B cell (primary cell): Measurements from ENCODE around the gene MORN4. TPM values are rescaled to one million over a fixed set of nuclear protein-coding genes. Genes with fewer than 3 reads are reported as not detected.
A peak's percentile ranks its signal among the peaks of the same experiment; 100 is the strongest.
"Not testable (repeated sequence)": the region's sequence is repeated elsewhere in the genome, so short reads cannot be mapped to it uniquely, and the experiment has no call there.

Source experiments
- ATAC-seq: fragments of 200-7000 bp; cut with Tn5 transposase; one replicate; pipeline ENCODE4 v1.10.0; 2021; ENCODE audit warnings: low read depth, mild to moderate bottlenecking, moderate number of reproducible peaks, moderate library complexity
- CTCF ChIA-PET: fragments of 350-600 bp; sonication (Branson Sonifier 250); formaldehyde crosslinking; loops from one replicate; lab custom pipeline; 2021; ENCODE audit warnings: antibody characterized with exemption, inconsistent platforms; lab: Charles Lee
- POLR2A ChIA-PET: fragments of 350-600 bp; sonication (Branson Sonifier 250); formaldehyde crosslinking; loops from one replicate; lab custom pipeline; 2021; ENCODE audit warnings: antibody characterized with exemption; lab: Charles Lee
- DNase-seq: peaks from one replicate; pipeline ENCODE4 v3.0.0; 2013
- H2AFZ ChIP-seq: 2 replicates; pipeline ENCODE4 v1.6.1; 2012; ENCODE audit warnings: mild to moderate bottlenecking, low read depth, low read length; ENCODE audit not compliant: insufficient read depth, poor library complexity, severe bottlenecking
- H3K27ac ChIP-seq, 2 donors: 1 replicate in 1 of 2; 2 replicates in 1 of 2; pipeline ENCODE4 v1.5.1; 2012 to 2013; ENCODE audit warnings: low read length in 2 of 2, mild to moderate bottlenecking in 2 of 2, moderate library complexity in 1 of 2
- H3K27me3 ChIP-seq, 4 experiments: fragments of 200-600 bp in 1 of 4; sonication (generic) in 1 of 4; replicated peaks in 1 of 4; 1 replicate in 2 of 4; 2 replicates in 2 of 4; pipeline versions ENCODE4 v1.6.1 to v1.7.0; 2013 to 2016; ENCODE audit warnings: low read length in 3 of 4, mild to moderate bottlenecking in 2 of 4, mixed read lengths in 1 of 4, moderate library complexity in 1 of 4; ENCODE audit not compliant: insufficient read depth in 4 of 4, control insufficient read depth in 3 of 4; ENCODE audit errors: control extremely low read depth in 1 of 4
- H3K36me3 ChIP-seq, 2 experiments: replicated peaks in 1 of 2; 1 replicate in 1 of 2; 2 replicates in 1 of 2; pipeline versions ENCODE4 v1.6.1 to v1.7.1; 2013; ENCODE audit warnings: low read length in 1 of 2; ENCODE audit not compliant: insufficient read depth in 2 of 2, control insufficient read depth in 1 of 2; ENCODE audit errors: control extremely low read depth in 1 of 2, extremely low read depth in 1 of 2
- H3K4me1 ChIP-seq, 2 donors: fragments of 200-600 bp in 1 of 2; sonication (generic) in 1 of 2; 1 replicate in 1 of 2; 2 replicates in 1 of 2; pipeline versions ENCODE4 v1.5.1 to v1.6.1; 2013 to 2017; ENCODE audit warnings: low read length in 2 of 2; ENCODE audit not compliant: control insufficient read depth in 2 of 2, insufficient read depth in 2 of 2
- H3K4me2 ChIP-seq: replicated peaks from 2 replicates; pipeline ENCODE3; 2012; ENCODE audit warnings: mild to moderate bottlenecking, low read depth, low read length; ENCODE audit not compliant: poor library complexity, severe bottlenecking
- H3K4me3 ChIP-seq, 5 experiments: fragments of 200-600 bp in 1 of 5; sonication (generic) in 1 of 5; 1 replicate in 3 of 5; 2 replicates in 2 of 5; pipeline versions ENCODE4 v1.5.1 to v1.7.0; 2011 to 2016; ENCODE audit warnings: low read length in 4 of 5, mild to moderate bottlenecking in 4 of 5, low read depth in 2 of 5, control low read depth in 1 of 5, moderate library complexity in 1 of 5; ENCODE audit not compliant: insufficient read depth in 1 of 5; ENCODE audit errors: control extremely low read depth in 1 of 5, extremely low read depth in 1 of 5
- H3K79me2 ChIP-seq: fragments of 200-600 bp; sonication (generic); one replicate; pipeline ENCODE4 v1.6.0; 2016; ENCODE audit warnings: low read length; ENCODE audit not compliant: control insufficient read depth, insufficient read depth
- H3K9ac ChIP-seq: fragments of 200-600 bp; sonication (generic); 2 replicates; pipeline ENCODE4 v1.6.1; 2017; ENCODE audit warnings: mild to moderate bottlenecking, low read length, moderate library complexity
- H3K9me3 ChIP-seq, 3 donors: one replicate each; pipeline versions ENCODE4 v1.6.1 to v1.7.1; 2013; ENCODE audit warnings: low read length in 2 of 3; ENCODE audit not compliant: control insufficient read depth in 2 of 3, insufficient read depth in 1 of 3; ENCODE audit errors: control extremely low read depth in 1 of 3
- H4K20me1 ChIP-seq: 2 replicates; pipeline ENCODE4 v1.6.0; 2012; ENCODE audit warnings: mild to moderate bottlenecking, low read length; ENCODE audit not compliant: insufficient read depth, control insufficient read depth, poor library complexity, severe bottlenecking
- H3K27ac Mint-ChIP-seq: one replicate; pipeline ENCODE4 v1.8.0; 2021; ENCODE audit warnings: mixed read lengths
- H3K27me3 Mint-ChIP-seq: one replicate; pipeline ENCODE4 v1.8.0; 2021; ENCODE audit warnings: mixed read lengths
- H3K4me1 Mint-ChIP-seq: one replicate; pipeline ENCODE4 v1.8.0; 2021; ENCODE audit warnings: mixed read lengths
- H3K4me3 Mint-ChIP-seq: one replicate; pipeline ENCODE4 v1.8.0; 2021; ENCODE audit warnings: mixed read lengths
- H3K9me3 Mint-ChIP-seq: one replicate; pipeline ENCODE4 v1.8.0; 2022; ENCODE audit warnings: mixed read lengths; ENCODE audit not compliant: insufficient read depth
- CTCF ChIP-seq: fragments of 200-600 bp; IDR thresholded peaks from one replicate; pipeline ENCODE4 v1.8.0; 2022; ENCODE audit warnings: antibody characterized with exemption, mild to moderate bottlenecking
- EZH2 ChIP-seq: IDR thresholded peaks from 2 replicates; pipeline ENCODE4 v1.6.1; 2012; ENCODE audit warnings: borderline replicate concordance, low read depth, mild to moderate bottlenecking, moderate library complexity, low read length; ENCODE audit not compliant: insufficient read depth, poor library complexity, severe bottlenecking
- WGBS: methylation state at CpG from one replicate; pipeline ENCODE4 v1.1.5; 2013; ENCODE audit warnings: missing lambda C conversion rate; ENCODE audit not compliant: insufficient coverage; 5-methylcytosine and 5-hydroxymethylcytosine counted together
- intact Hi-C: fragments of 100-400 bp; cut with micrococcal nuclease; formaldehyde crosslinking; loops from one replicate; pipeline ENCODE4 v1.10.0; 2022
- polyA plus RNA-seq: library from polyadenylated mRNA; depleted of rRNA; stranded (reverse); fragments of >200 nt; gene quantifications from 2 replicates; pipeline ENCODE4 v1.2.3, GENCODE V29; 2012
- total RNA-seq, 2 donors: library from RNA; stranded (reverse); fragments of 120-200 nt in 1 of 2; gene quantifications; 1 replicate in 1 of 2; 2 replicates in 1 of 2; pipeline versions ENCODE4 v1.2.3 to v1.2.4, GENCODE V29; 2013 to 2022

The MORN4 gene
- total and polyA plus RNA-seq, 2 donors (not counting 1 experiment from before 2014, with no cell fraction given): 1.5 to 2.8 TPM

- ChIA-PET CTCF (no interaction called here), POLR2A (no interaction called here)
- H3K36me3 ChIP-seq: peaks cover 18 to 33% of the 10 kb centered on the region in 2 experiments
- H3K9ac ChIP-seq: no peak overlapping the region
- intact Hi-C loops: no loop called here
- H4K20me1 ChIP-seq: no peaks in the 10 kb centered on the region
- no peak overlapping the region for H3K4me2 ChIP-seq
- Mint-ChIP-seq H3K27me3 (no peaks in the 10 kb centered on the region), H3K27ac (no peak overlapping the region), H3K4me1 (peaks cover 19% of the 10 kb centered on the region), H3K4me3 (no peak overlapping the region), H3K9me3 (no peaks in the 10 kb centered on the region)
- TF ChIP-seq CTCF (no peak), EZH2 (no peak)
- no peak overlapping the region for H3K27ac ChIP-seq
- no peaks in the 10 kb centered on the region for H3K9me3 ChIP-seq
- WGBS: 90% methylated on average over 2 of the region's 3 CpGs
- no peak overlapping the region for H3K4me3 ChIP-seq
- ATAC-seq (no peak), DNase-seq (no peak)
- no peaks in the 10 kb centered on the region for H3K27me3 ChIP-seq
- peaks cover 11 to 13% of the 10 kb centered on the region in 2 donors for H3K4me1 ChIP-seq
- peaks cover 29% of the 10 kb centered on the region for H3K79me2 ChIP-seq
- no peak overlapping the region for H2AFZ ChIP-seq
Observed at GRCh38 chr10:97650726-97651125, 17.4 kb upstream of the MORN4 start.

GRCh38 chr10:97649405-97649750 is 16.1 kb upstream of the MORN4 start:
- Mint-ChIP-seq H3K4me1 (peaks cover 19% of the 10 kb centered on the region), H3K4me3 (peak overlapping the region; percentile 65), H3K27ac (peak overlapping the region; percentile 86)
- DNase-seq, H3K9me3 ChIP-seq, H3K9me3 Mint-ChIP-seq, H3K4me3 ChIP-seq, H3K27me3 Mint-ChIP-seq, ATAC-seq, H4K20me1 ChIP-seq, H2AFZ ChIP-seq, POLR2A ChIA-PET, H3K27me3 ChIP-seq: not testable (repeated sequence)
- Histone ChIP-seq H3K79me2 (peaks cover 37% of the 10 kb centered on the region), H3K4me2 (peak overlapping the region; percentile 53), H3K36me3 (peaks cover 16 to 39% of the 10 kb centered on the region in 2 experiments), H3K27ac (peak overlapping the region; percentile 74 to 89), H3K9ac (peak overlapping the region; percentile 33), H3K4me1 (peaks cover 11 to 13% of the 10 kb centered on the region in 2 donors)
- intact Hi-C loops: loop anchor here (1.0 kb wide), 1 partner anchor 8 kb away; no protein-coding TSS in a partner anchor
- WGBS: 100% methylated on average over 1 of the region's 4 CpGs
- CTCF ChIA-PET: interaction anchor here (1.2 kb wide), 1 partner anchor 22 kb away, joined by 5 read pairs; no protein-coding TSS in a partner anchor
